ENCODE data around the gene VMP1.

VMP1 gene

GRCh38 chr17:59707149-59707970 is at the start of gene VMP1, which contains the start of gene PTRH2:
TSS of gene VMP1 (plus strand) at chr17:59707654. CDS start at chr17:59731447, 23,793 bp downstream.
TSS of gene PTRH2 (minus strand) at chr17:59707430. CDS start at chr17:59697978, 9,452 bp downstream.
- peak; percentile 97 for DNase-seq (ENCODE audit: low read depth, low spot score)

- no peak for DNase-seq (ENCODE audit: low read depth, low spot score)
Measured at GRCh38 chr17:59666235-59666634, 41.2 kb upstream of the VMP1 start.

- peak; percentile 11 for DNase-seq (ENCODE audit: low read depth, low spot score)
Measured at GRCh38 chr17:59668816-59669215, 38.6 kb upstream of the VMP1 start.

GRCh38 chr17:59669411-59669810 is 38.0 kb upstream of the VMP1 start:
- DNase-seq (ENCODE audit: low read depth, low spot score): no peak

GRCh38 chr17:59669944-59670343 is 37.5 kb upstream of the VMP1 start:
- no peak for DNase-seq (ENCODE audit: low read depth, low spot score)

- no peak for DNase-seq (ENCODE audit: low read depth, low spot score)
Measured at GRCh38 chr17:59671386-59671785, 36.1 kb upstream of the VMP1 start.

- no peak for DNase-seq (ENCODE audit: low read depth, low spot score)
Measured at GRCh38 chr17:59675231-59675630, 32.2 kb upstream of the VMP1 start.

GRCh38 chr17:59676716-59677115 is 30.7 kb upstream of the VMP1 start:
- DNase-seq (ENCODE audit: low read depth, low spot score): no peak

- DNase-seq (ENCODE audit: low read depth, low spot score): no peak
Measured at GRCh38 chr17:59678918-59679317, 28.5 kb upstream of the VMP1 start.

GRCh38 chr17:59680314-59680713 is 27.1 kb upstream of the VMP1 start:
- DNase-seq (ENCODE audit: low read depth, low spot score): no peak

- DNase-seq (ENCODE audit: low read depth, low spot score): no peak
Measured at GRCh38 chr17:59683283-59683682, 24.2 kb upstream of the VMP1 start.

GRCh38 chr17:59684967-59685366 is 22.5 kb upstream of the VMP1 start:
- DNase-seq (ENCODE audit: low read depth, low spot score): no peak

GRCh38 chr17:59688008-59688407 is 19.4 kb upstream of the VMP1 start:
- no peak for DNase-seq (ENCODE audit: low read depth, low spot score)

- DNase-seq (ENCODE audit: low read depth, low spot score): no peak
Measured at GRCh38 chr17:59688496-59688895, 19.0 kb upstream of the VMP1 start.

GRCh38 chr17:59693582-59693981 is 13.9 kb upstream of the VMP1 start:
- DNase-seq (ENCODE audit: low read depth, low spot score): no peak

- DNase-seq (ENCODE audit: low read depth, low spot score): no peak
Measured at GRCh38 chr17:59694344-59694743, 13.1 kb upstream of the VMP1 start.

- DNase-seq (ENCODE audit: low read depth, low spot score): no peak
Measured at GRCh38 chr17:59695945-59696681, 11.3 kb upstream of the VMP1 start.

GRCh38 chr17:59696682-59697277 is 10.7 kb upstream of the VMP1 start:
- DNase-seq (ENCODE audit: low read depth, low spot score): no peak

- no peak for DNase-seq (ENCODE audit: low read depth, low spot score)
Measured at GRCh38 chr17:59698143-59698542, 9.3 kb upstream of the VMP1 start.

- no peak for DNase-seq (ENCODE audit: low read depth, low spot score)
Measured at GRCh38 chr17:59699218-59699617, 8.2 kb upstream of the VMP1 start.

- no peak for DNase-seq (ENCODE audit: low read depth, low spot score)
Measured at GRCh38 chr17:59699786-59700185, 7.7 kb upstream of the VMP1 start.

- no peak for DNase-seq (ENCODE audit: low read depth, low spot score)
Measured at GRCh38 chr17:59702304-59702703, 5.2 kb upstream of the VMP1 start.

Data from brain pericyte (primary cell).